GM19397 (cell line): ENCODE results near the gene IGF1R.

Source experiments
- ATAC-seq: cut with Tn5 transposase; IDR thresholded peaks from one replicate; pipeline ENCODE4 v1.9.1; 2021; ENCODE audit warnings: mild to moderate bottlenecking, moderate library complexity; ENCODE audit not compliant: unreplicated experiment

Gene IGF1R

GRCh38 chr15:98671060-98672008, 23.0 kb downstream of the IGF1R start:
- ATAC-seq: no peak

- no peak for ATAC-seq
Measured at GRCh38 chr15:98673133-98673532, 24.8 kb downstream of the IGF1R start.

DNA sequence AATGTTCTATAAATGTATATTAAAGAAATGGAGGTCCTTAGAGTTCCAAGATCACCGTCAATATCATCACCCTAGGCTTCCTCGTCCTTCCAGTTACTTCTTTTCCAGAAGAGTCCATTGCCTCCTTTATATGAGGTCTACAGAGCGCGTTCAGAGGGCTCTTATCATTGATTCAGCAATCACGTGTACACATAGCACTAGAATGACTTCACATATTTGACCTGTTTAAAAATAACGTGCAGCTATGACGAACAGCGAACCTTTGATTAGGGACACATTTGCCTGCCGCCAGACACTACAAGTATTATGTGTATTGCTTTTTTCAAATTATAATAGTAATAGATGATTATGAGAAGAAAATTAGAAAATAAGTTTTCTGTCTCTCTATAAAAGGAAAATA, 26.0 kb downstream of the IGF1R start:
- ATAC-seq: no peak

DNA sequence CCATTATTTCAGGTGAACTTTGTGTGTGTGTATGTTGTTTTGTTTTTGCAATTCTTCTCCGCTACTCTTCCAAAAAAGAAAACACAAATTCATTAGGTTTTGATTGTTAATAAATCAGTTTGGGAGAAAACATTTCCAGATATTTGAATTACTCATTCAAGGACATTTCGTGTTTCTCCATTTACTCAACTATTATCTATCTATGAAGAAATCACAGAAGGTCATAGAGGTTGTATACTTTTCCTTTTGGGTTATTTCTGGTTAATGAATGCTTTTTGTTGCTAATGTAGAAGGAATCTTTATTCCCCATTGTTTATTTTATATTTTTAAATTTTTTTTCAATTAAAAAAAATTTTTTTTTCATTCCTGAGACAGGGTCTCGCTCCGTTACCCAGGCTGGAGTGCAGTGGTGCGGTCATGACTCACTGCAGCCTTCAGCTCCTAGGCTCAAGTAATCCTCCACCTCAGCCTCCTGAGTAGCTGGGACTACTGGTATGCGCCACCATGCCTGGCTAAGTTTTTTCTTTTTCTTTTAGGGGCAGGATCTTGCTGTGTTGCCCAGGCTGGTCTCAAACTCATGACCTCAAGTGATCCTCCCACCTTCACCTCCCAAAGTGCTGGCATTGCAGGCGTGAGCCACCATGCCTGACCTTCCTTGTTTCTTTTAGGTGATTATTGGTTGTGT, 28.4 kb downstream of the IGF1R start:
- no peak for ATAC-seq

- no peak for ATAC-seq
Measured at GRCh38 chr15:98677345-98678059, 29.2 kb downstream of the IGF1R start.

DNA sequence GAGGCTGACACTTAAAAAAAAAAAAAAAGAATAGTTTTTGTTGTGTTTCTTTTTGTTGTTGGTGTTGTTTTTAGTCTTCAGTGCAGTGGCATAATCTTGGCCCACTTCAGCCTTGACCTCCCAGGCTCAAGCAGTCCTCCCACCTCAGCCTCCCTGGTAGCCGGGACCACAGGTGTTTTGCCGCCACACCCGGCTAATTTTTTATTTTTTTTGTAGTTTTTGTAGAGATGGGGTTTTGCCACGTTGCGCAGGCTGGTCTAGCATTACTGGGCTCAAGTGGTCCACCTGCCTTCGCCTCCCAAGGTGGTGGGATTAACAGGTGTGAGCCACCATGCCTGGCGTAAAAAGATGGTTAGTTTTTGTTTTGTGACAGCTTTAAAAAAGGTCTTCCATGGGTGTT, 30.1 kb downstream of the IGF1R start:
- ATAC-seq: no peak

- ATAC-seq: no peak
Measured at GRCh38 chr15:98681061-98681460, 32.7 kb downstream of the IGF1R start.

DNA sequence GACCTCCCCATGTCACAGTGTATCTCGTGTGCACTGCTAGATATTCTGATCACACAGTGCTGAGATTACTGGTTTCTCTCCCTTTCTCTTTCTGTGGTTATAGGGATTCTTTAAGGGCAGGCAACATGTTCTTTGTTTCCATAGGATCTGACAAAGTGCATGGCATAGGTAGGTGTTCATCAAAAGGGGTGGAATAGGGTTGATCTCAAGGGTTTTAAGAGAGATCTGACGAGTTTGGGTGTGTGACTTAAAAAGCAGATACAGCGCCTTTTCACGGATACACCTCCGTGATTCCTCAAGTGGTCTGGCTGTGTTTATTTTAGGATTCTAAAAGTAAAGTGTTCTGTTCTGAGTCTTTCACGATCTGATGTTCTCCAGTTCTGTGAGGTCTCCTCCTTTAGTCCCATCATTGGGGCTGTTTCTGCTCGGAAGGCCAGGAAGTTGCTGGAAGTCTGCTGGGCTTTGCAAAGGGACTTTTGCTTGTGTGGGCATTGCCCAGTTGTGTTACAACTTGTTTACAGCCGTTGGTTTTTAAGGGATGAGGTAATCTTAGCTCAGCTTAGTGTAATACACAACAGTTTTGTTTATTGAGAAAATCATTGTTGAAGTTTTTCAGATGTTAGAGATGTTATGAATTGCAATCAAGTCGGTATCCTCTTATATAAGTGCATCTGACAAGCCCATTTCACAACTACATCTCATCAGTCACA, 34.8 kb downstream of the IGF1R start:
- no peak for ATAC-seq

DNA sequence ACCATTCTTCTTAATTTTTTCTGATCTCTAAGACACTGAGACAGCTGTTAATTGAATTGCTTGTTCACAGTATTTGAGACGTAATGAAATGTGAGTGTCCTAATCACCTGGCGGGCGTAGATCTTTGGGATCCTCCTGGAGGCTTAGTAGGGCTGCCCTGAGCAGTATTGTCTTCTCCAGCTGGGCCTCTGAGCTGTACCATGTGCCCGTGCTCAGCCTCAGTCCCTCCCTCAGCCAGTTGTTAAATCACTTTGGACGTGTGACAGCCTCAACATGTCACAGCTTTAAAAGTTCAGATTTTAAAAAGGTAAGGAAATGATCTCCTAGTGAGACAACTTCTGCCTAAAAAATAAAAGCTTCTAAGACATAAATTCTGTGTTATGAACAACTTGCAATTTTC, 35.5 kb downstream of the IGF1R start:
- no peak for ATAC-seq

GRCh38 chr15:98684436-98684835, 36.1 kb downstream of the IGF1R start:
- no peak for ATAC-seq

- no peak for ATAC-seq
Measured at GRCh38 chr15:98684995-98685525, 36.7 kb downstream of the IGF1R start.

GRCh38 chr15:98686983-98687382, 38.6 kb downstream of the IGF1R start:
- ATAC-seq: no peak

DNA sequence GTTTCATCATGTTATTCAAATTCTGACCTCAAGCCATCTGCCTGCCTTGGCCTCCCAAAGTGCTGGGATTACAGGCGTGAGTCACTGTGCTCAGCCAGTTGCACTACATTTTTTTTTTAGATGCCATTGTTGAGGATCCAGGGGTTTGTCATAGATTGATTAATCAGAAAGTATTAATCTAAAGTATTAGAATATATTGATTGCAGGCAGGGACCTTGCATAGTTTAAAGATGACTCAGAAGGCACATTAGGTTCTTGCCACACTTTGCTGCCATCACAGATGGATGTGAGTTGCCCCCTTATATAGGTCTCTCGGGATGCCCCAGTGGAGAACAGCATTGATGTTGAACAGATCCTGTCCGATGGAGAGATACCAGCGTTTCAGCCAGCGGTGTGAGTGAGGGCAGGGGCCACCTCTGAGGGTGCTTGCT, 41.1 kb downstream of the IGF1R start:
- ATAC-seq: no peak

- ATAC-seq: no peak
Measured at GRCh38 chr15:98690272-98690950, 42.1 kb downstream of the IGF1R start.

- ATAC-seq: no peak
Measured at GRCh38 chr15:98692213-98692612, 43.9 kb downstream of the IGF1R start.

- ATAC-seq: no peak
Measured at GRCh38 chr15:98694161-98694560, 45.8 kb downstream of the IGF1R start.

DNA sequence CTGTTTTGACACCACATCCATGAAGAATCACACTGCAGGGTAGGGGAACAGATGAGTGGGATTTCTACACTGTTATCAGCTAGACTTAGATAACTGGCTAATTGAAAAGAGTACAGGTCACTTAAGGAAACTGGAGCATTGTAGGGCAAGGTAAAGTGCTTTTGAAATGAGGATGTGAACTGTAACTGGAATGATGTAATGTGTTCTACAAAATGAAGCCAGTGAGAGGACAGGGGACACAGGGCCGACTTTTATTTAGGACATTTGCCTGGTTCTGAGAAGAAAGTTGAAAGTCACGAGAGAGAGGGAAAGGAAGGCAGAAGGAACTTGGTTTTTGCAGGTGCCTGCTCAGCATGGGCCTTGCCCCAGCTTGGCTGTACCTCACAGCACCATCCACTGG, 50.5 kb downstream of the IGF1R start:
- ATAC-seq: no peak

- ATAC-seq: no peak
Measured at GRCh38 chr15:98699591-98700424, 51.5 kb downstream of the IGF1R start.

- no peak for ATAC-seq
Measured at GRCh38 chr15:98700519-98700918, 52.2 kb downstream of the IGF1R start.
